ENCODE measurements around the gene DNER. TPM values are rescaled to one million over a fixed set of nuclear protein-coding genes. Genes with fewer than 3 reads are reported as not detected.
A peak's percentile ranks its signal among the peaks of the same experiment; 100 is the strongest.
"Not testable (repeated sequence)": the region's sequence is repeated elsewhere in the genome, so short reads cannot be mapped to it uniquely, and the experiment has no call there.

The DNER gene
- total RNA-seq, 1 donor from 2014 or later, result 4.1 TPM

DNA sequence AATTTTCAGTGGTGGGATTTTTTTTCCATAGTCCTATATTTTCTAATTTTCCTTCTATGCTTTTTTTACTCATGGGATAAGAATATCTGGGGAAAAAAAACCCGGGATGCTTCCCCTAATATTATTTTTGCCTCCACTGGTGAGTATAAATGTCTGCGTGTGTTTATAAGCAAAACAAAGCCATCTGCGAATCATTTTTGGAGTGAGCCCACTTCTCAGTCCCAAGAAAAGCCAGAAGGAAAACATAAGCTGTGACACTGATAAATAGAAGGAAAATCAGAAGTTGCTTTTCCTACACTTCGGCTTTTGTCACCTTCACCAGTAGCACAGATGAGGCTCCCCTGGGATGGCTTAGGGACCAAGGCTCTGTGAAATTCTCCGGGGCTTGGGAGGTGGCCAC is 308.6 kb downstream of the DNER start:
- DNase-seq (ENCODE audit: low spot score), result no peak

DNA sequence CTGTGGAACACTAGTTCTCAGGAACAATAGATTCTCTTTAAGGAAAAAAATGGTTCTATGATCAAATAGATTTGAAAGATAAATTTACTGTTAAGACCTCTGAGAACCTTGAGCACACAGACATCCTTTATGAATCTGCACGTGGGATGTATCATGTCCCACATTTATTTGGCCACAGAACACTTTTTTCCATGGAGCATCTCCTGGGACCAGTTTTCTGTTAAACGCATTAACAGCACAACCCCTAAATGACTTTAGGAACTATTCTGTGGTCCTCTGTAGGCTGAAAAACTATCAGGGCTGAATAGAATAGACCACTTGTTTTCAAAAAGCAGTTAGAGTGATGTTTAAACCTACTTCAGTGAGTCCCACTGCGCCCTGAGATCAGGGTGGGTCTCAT is 311.1 kb downstream of the DNER start:
- no peak for DNase-seq (ENCODE audit: low spot score)

DNA sequence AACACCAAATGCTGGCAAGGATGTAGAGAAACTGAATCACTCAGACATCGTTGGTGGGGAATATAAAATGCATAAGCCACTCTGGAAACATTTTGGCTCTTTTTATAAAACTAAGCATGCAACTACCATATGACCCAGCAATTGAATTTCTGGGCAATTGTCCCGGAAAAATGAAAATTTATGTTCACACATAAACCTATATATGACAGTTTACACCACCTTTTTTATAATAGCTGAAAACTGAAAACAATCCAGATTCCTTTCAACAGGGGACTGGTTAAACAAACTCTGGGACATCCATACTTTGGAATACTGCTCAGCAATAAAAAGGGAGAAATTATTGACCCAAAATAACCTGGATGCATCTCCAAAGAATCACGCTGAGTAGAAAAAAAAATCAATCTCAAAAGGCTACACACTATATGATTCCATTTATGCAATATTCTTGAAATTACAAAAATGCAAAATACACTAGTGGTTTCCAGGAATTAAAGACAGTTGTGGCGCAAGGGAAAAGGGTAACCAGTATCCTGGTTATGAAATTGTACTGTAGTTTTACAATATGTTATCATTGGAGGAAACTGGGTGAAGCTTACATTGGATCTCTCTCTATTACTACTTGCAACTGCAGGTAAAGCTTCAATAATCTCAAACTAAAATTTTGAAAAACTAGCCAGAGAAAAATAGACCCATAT is 313.0 kb downstream of the DNER start:
- DNase-seq (ENCODE audit: low spot score), result no peak

DNA sequence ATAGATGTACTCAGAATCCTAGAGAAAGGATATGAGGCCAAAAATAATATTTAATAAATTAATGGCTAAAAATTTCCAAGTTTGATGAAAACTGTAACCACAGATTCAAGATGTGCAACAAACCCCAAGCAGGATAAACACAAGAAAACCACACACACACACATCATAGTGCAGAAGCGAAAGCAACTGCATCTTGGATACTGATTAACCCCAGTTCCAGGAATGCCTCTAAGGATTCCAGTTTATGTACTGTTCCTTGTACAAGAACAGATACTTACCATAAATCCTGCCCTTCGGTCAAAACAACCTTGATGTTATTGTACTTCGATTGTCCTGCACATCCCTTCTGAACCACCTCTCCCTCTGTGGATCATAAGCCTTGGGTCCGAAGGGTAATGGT is 320.4 kb downstream of the DNER start:
- DNase-seq (ENCODE audit: low spot score), result no peak

DNA sequence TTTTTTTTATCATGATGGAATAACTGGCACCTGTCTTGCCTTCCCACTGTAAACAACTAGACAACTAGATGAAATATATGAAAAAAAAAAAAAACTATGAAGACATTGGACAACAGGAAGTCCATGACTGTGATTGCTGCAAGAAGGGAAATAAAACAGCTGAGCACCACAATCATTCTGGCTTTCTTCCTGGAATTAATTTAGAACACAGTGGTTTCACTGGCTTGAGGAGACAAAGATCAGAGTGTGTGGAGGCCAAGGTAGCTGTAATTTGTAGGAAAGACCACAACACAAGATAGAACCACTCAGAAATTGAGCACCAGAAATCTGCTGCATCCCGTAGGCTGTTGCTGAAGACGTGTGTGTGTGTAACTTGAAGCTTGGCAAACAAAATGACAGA is 322.2 kb downstream of the DNER start:
- no peak for DNase-seq (ENCODE audit: low spot score)

DNA sequence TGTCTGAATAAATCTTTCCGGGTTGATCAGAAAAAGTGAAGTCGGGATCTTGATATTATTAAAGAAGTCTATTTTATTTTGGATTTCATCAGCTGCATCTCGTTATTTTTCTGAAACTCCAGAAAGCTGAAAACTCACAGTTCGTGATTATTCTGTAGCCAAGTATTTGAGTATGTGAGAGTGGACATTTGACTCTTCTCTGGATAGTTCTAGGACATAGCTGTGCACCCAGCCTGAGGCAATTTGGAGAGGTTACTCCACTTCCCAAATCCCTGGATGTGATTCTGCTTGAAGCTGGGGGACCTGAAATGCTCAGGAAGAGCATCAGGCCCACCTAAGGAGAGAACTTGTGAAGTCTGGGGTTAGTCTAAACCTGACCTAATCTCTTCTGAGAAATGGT is 325.6 kb downstream of the DNER start:
- no peak for DNase-seq (ENCODE audit: low spot score)

DNA sequence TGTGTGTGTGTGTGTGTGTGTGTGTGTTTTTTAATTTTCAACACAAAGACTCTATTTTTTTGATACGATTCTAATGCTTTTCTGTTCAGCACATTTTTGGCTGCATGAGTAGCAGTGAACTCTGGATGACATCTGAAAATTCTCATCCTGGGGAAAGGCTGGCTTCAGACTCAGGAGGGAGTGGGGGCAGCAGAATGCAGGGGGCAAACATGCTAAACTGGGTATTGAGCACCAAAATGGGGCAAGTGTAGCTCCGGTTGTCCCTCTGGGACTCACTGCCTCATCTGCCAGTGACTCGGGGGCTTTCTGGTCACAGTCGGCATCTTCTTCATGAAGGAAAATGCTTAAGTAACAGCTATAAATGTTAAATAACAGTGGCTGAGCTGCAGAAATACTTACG is 326.5 kb downstream of the DNER start:
- DNase-seq (ENCODE audit: low spot score), result no peak

DNA sequence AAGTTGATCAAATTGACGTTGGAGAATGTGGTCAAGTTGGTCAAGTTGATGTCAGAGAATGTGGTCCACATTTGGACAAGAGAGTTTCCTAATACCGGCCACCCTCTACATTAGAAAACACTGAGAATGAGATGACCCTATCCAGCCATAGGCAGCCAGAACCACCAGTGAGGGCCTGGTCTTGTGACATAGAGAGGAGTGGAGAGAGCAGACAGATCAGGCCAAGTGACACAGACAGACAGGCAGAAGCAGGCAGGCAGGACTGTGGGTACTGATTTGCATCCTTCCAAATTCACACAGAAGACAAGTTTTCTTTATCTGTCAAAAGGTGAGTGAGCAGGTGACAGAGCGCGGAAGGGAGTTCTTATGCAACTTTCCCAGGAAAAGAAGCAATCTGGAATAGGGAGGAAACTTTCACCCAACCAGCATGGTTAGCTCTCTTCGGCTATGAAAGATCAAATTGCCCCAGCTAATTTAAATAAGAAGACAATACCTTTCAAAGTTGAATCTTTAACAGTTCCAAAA is 334.2 kb downstream of the DNER start:
- DNase-seq (ENCODE audit: low spot score), result no peak

DNA sequence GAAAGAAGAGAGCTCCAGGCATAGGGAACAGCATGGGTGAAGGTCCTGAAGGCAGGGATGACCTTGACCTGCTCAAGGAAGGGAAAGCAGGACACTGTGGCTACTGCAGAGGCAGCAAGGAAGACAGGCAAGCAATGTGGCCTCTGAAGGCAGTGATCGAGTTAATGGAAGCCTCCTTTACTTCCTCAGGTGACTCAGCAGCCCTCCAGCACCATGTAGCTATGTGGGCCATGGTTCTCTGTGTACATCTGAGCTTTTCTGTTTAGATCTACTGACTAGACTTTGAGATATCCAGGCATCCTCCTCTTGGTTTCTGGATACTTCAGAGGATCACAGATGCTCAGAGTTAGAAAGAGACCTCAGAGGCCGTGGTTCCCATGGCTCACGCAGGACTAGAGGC is 336.0 kb downstream of the DNER start:
- DNase-seq (ENCODE audit: low spot score), result no peak

DNA sequence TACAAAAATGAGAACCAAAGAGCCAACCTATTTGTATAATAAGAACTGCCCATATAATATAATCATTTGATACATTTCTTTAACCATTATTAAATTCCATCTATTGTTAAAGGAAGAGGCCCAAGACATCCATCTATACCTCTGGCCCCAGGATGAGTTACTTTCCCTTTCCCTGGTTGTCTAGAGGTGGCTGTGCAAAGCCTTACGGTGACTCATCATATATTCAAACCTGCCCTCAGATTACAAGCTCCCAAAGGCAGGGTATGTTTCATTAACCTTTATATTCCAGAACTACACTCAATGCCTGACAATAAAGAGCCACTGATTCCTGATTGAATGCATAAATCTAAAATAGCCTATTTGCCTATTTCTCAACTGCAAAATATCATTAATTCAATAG is 337.5 kb downstream of the DNER start:
- no peak for DNase-seq (ENCODE audit: low spot score)

DNA sequence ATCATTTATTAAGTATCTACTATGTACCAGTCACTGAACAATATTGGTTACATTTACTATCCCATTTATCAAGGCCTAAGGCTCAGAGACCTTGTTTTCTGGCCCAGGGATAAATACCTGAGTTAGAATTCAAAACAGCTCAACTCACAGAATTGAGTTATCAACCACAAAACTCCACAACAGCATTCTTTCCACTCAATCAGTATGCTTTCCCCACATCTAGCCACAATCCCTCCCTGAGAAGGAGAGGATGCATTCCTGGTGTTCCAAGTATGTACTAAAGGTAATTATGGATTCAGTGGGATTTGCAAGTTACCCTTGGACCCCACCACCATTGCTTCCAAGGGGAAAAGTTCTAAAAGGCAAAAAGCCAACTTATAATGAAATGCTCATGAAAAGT is 339.1 kb downstream of the DNER start:
- no peak for DNase-seq (ENCODE audit: low spot score)

DNA sequence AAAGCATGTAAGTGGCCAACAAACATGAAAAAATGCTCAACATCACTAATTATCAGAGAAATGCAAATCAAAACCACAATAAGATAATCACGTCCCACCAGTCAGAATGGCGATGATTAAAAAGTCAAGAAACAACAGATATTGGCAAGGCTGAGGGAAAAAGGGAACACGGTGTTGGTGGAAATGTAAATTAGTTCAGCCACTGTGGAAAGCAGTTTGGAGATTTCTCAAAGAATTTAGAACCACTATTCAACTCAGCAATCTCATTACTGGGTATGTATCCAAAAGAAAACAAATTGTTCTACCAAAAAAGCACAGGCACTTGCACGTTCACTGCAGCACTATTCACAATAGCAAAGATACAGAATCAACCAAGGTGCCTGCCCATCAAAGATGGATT is 341.0 kb downstream of the DNER start:
- DNase-seq (ENCODE audit: low spot score), result not testable (repeated sequence)

DNA sequence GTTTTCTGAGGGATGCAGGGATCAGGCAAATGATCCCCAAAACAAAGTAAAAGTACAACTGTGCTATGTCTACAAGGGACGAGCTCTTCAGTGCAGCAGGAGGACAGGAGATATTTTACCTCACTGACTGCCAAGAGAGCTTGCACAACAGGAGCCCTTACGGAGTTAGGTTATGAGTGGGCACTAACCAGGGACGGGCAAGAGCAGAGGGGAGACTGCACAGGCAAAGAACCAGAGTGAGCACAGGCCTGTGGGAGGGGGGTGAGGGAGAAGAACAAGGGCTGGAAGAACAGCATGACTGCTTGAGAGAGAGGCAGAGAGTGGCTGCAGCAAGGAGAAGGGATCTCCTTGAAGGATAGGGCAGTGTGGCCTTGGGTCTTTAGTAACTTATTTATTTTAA is 342.1 kb downstream of the DNER start:
- DNase-seq (ENCODE audit: low spot score), result no peak

DNA sequence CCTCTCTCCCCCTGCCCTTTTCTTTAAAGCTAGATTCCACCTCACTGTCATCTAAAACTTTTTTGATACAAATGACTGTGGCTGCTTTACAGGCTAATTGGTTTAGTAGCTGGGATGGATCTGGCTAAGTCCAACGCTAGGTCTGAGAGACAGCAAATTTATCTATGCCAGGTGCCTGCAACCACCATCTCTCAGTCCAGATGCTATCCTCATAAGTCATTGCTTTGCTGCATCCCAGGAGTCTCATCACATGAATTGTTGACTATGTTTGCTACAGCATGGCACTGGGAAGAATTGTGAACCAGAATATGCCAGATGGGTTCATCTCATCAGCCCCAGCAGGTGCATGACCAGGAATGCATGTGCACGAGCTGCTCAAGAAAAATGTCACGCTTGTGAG is 343.3 kb downstream of the DNER start:
- DNase-seq (ENCODE audit: low spot score), result no peak

DNA sequence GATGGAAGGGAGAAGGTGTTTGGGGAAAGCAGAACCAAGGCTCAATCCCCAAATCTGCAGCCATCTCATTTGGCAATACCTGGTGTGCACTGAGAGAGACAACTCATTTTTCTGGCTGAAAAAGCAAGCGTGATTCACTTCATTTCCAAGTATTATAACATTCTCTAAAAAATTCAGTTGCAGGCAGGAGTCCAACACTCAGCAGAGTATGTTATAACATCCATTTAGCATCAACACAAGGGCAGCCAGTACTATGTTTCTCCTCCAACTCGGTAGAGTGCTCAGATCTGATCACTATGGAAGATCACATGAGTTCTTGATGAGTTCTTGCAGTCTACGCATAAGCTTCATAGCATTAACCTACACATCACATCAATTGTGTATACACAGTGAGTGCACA is 343.8 kb downstream of the DNER start:
- no peak for DNase-seq (ENCODE audit: low spot score)

DNA sequence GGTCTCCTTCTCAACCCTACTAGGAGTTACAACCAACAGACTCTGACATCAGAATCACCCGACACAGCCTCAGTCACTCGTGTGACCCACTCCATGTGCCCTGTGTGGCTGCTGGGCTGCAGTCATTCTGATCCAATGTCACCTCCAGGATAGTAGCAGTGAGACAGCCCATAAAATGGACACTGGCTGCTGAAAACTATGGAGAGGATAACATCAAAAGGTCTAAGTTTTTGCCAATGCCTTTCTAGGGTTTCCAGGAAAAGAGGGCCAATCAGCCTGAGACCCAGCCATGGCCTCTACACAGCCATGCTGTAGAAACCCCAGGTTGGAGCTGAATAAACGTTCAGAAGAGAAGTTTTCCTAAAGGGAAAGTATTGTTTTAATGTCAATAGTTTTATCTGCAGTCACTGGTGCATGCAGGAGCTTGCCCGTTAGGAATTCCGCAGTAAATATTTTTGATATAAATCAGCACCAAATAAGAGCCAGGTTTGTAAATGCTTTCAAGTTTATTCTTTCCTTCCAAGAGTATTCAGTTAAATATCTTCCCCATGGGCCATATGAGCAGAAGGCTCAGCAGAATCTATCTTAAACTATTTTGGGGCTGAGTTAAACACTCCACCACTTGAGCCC is 351.1 kb downstream of the DNER start:
- DNase-seq (ENCODE audit: low spot score), result no peak

DNA sequence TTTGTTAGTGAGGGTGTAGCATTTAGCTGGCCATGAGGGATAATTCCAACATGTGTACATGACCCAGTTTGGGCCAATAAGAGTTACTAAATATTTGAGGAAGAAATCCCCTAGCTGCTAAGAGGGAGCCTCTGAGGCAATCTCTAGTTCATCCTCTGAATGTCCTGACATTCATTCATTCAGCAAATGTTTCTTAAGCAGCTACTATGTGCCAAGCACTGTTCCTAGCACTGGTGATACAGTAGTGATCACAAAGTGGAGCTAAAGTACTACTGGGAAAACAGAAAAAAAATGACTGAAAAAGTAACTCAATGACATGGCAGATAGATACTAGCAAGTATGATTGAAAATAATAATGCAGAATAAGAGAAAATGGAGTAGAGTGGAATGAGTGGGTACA is 363.5 kb downstream of the DNER start:
- no peak for DNase-seq (ENCODE audit: low spot score)

DNA sequence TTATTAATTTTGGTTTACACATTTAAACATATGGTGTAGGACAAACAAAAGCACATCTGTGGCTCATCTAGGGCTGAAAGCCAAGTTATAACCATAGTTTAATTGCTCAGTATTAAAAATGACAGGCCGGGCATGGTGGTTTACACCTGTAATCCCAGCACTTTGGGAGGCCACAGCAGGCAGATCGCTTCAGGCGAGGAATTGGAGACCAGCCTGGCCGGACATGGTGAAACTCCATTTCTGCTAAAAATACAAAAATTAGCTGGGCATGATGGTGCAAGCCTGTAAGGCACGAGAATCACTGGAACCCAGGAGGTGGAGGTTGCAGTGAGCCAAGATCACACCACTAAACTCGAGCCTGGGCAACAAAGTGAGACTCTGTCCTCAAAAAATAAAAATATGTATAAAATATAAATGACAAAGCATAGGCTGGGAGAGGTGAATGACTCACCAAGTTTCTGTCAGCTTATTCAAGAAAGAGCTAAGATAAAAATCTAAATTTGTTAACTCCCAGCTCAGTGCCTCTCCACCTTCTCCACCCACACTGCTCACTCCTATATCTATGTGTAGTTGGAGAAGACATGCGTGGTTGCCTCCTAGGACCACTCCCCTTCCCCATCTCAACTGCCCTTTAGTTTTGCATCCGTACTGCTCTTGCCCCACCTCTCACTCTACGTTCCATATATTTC is 364.1 kb downstream of the DNER start:
- DNase-seq (ENCODE audit: low spot score), result no peak

DNA sequence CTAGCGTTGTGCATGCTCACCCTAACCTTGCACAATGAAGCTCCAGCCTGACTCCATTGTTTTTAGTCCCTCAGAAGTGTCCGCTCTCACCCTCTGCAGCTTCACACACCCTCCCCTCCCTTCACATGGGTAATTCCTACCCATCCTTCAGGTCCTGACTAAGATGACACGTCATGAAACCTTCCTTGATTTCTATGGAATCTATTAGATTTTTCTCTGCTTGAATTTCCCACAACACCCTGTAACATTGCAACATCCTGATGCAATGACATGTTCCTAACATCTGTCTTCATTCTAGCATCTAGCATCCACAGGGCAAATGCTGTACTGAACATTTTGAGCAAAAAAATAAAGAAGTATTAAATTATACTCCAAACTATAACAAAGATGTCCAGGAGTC is 366.2 kb downstream of the DNER start:
- DNase-seq (ENCODE audit: low spot score), result no peak

DNA sequence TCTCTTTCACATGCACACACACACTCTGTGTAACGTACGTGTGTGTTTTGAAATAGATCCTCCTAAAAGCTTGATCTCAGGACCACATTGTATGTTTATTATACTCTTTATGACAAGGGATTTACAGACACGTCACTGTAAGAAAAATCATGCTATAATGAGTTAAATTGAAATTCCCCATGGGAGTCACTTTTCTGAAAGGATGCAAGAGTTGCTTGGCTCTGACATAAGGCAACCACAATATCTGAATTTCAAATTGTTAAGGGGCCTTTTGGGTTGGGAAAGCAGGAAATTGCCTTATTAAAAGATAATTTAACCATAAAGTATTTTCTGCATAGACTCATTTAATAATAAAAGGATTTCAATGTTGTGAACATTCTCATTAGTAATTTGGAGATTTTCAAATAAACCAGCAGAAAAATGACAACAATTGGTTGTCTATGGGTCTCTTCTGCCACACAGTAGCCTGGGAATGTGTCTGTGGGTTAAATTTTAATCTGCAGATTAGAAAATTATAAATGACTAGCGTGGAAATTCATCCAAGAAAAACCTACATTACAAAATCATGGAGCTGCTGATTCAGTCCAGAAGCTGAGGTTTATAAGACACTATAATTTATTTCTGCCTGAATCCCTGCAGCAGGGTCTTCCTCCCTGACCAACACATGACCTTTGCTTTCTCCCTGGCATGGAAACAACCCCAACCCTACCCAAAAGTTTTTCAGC is 367.4 kb downstream of the DNER start:
- no peak for DNase-seq (ENCODE audit: low spot score)

DNA sequence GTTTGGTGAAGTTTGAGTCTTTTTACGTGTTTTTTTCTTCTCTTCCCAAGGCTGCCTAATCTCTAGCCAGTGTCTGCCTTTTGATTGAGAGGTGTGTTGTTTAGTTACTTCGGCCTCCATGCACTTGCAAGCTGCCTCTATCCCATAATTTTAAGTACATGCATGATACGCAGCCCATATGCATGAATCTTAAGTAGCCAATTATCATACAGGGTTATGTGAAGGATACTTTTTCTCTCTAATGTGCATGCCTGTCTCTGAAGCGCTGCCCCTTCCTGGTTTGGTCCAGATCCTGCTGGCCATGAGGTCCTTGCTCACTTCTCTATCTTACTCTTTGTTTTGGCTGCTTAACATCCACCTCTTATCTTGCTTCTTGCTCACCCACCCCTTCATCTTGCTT is 369.4 kb downstream of the DNER start:
- no peak for DNase-seq (ENCODE audit: low spot score)

DNA sequence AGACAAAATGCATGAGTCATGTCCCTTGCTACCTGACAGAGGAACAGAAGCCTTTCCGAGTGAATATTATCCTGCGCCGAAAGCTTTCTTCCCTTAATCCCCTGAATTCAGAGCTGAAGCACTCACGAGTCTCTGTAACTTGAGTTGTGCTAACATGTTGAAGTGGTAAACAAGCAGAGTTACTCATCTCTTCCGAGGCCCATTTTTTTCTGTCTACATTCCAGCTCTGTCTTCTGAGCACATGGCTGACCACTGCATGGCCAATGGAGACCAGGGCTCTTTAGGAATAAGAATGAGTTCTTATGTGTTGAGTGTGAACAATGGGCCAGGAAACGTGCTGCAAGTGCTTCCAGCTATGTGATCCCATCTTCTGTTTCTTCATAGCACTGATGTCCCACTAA is 370.2 kb downstream of the DNER start:
- peak; percentile 31 for DNase-seq (ENCODE audit: low spot score)
